Liver (tissue), 9 donors: ENCODE results near the gene ST3GAL2. TPM values are rescaled to one million over a fixed set of nuclear protein-coding genes. Genes with fewer than 3 reads are reported as not detected.
"Not testable (repeated sequence)": the region's sequence is repeated elsewhere in the genome, so short reads cannot be mapped to it uniquely, and the experiment has no call there.

Experiments
- DNase-seq: peaks from one replicate; pipeline ENCODE4 v3.0.0-alpha.2; 2017; ENCODE audit warnings: low spot score
- H3K27ac ChIP-seq, 2 donors: one replicate each; pipeline ENCODE4 v1.7.0; 2013; ENCODE audit warnings: inconsistent platforms in 2 of 2, low read length in 2 of 2, control low read depth in 1 of 2, low read depth in 1 of 2, mild to moderate bottlenecking in 1 of 2
- H3K27me3 ChIP-seq, 4 donors: one replicate each; pipeline versions ENCODE4 v1.6.1 to v1.7.0; 2013; ENCODE audit warnings: low read length in 3 of 4, inconsistent platforms in 1 of 4, mild to moderate bottlenecking in 1 of 4, moderate library complexity in 1 of 4; ENCODE audit not compliant: control insufficient read depth in 4 of 4, insufficient read depth in 4 of 4
- H3K36me3 ChIP-seq, 4 donors: one replicate each; pipeline versions ENCODE4 v1.6.1 to v1.7.0; 2013; ENCODE audit warnings: low read length in 3 of 4, mild to moderate bottlenecking in 3 of 4, low read depth in 1 of 4, moderate library complexity in 1 of 4; ENCODE audit not compliant: control insufficient read depth in 4 of 4, insufficient read depth in 3 of 4
- H3K4me1 ChIP-seq, 4 donors: one replicate each; pipeline versions ENCODE4 v1.6.1 to v1.7.0; 2013; ENCODE audit warnings: low read length in 3 of 4, mild to moderate bottlenecking in 3 of 4, moderate library complexity in 1 of 4; ENCODE audit not compliant: control insufficient read depth in 4 of 4, insufficient read depth in 4 of 4
- H3K4me3 ChIP-seq, 3 donors: one replicate each; pipeline versions ENCODE4 v1.6.1 to v1.7.0; 2013; ENCODE audit warnings: low read length in 3 of 3, control low read depth in 1 of 3, low read depth in 1 of 3, mild to moderate bottlenecking in 1 of 3
- H3K9ac ChIP-seq, 2 donors: one replicate each; pipeline ENCODE4 v1.7.0; 2013; ENCODE audit warnings: low read length in 2 of 2, mild to moderate bottlenecking in 2 of 2, moderate library complexity in 2 of 2, control low read depth in 1 of 2, low read depth in 1 of 2
- H3K9me3 ChIP-seq, 4 donors: one replicate each; pipeline versions ENCODE4 v1.6.1 to v1.7.0; 2013; ENCODE audit warnings: low read length in 3 of 4; ENCODE audit not compliant: control insufficient read depth in 4 of 4
- CTCF ChIP-seq: fragments of 150-350 bp; IDR thresholded peaks from 2 replicates; pipeline ENCODE4 v1.5.1; 2017; ENCODE audit warnings: improper control_type of control experiment, low read depth, low read length; ENCODE audit not compliant: missing input control
- GABPA ChIP-seq, 2 donors: IDR thresholded peaks in 1 of 2; conservative IDR thresholded peaks in 1 of 2; 2 replicates each; pipeline ENCODE4 v1.6.1; 2016; ENCODE audit warnings: antibody characterized with exemption in 2 of 2, mild to moderate bottlenecking in 1 of 2, moderate library complexity in 1 of 2
- HNF4A ChIP-seq, 2 donors: conservative IDR thresholded peaks; 2 replicates each; pipeline ENCODE4 v1.6.1; 2016; ENCODE audit warnings: antibody characterized with exemption in 2 of 2, mild to moderate bottlenecking in 2 of 2
- HNF4G ChIP-seq: IDR thresholded peaks from 2 replicates; pipeline ENCODE4 v1.6.1; 2016; ENCODE audit warnings: antibody characterized with exemption
- JUND ChIP-seq, 2 donors: IDR thresholded peaks; 2 replicates each; pipeline ENCODE4 v1.6.1; 2016; ENCODE audit warnings: antibody characterized with exemption in 2 of 2
- RAD21 ChIP-seq, 2 donors: IDR thresholded peaks; 2 replicates each; pipeline ENCODE4 v1.6.1; 2016; ENCODE audit warnings: antibody characterized with exemption in 2 of 2, mild to moderate bottlenecking in 2 of 2
- YY1 ChIP-seq: IDR thresholded peaks from 2 replicates; pipeline ENCODE4 v1.6.1; 2016; ENCODE audit warnings: antibody characterized with exemption, mild to moderate bottlenecking
- ZBTB33 ChIP-seq: IDR thresholded peaks from 2 replicates; pipeline ENCODE4 v1.6.1; 2016; ENCODE audit warnings: antibody characterized with exemption
- WGBS: extraction: QIAGEN DNeasy Blood & Tissue Kit; methylation state at CpG from one replicate; pipeline ENCODE4 v1.1.7; 2013; 5-methylcytosine and 5-hydroxymethylcytosine counted together
- polyA plus RNA-seq, 2 donors: library from polyadenylated mRNA; stranded (reverse) in 1 of 2; unstranded in 1 of 2; fragments of 200-250 nt in 1 of 2; fragments of >200 nt in 1 of 2; fragmentation: Nextera tagmentation in 1 of 2; extraction: Ambion mirVana in 1 of 2; gene quantifications; one replicate each; pipeline versions ENCODE4 v1.2.1 to v1.2.3, GENCODE V29; 2013 to 2015
- total RNA-seq, 2 donors: library from RNA; depleted of rRNA; stranded (reverse); fragments of >200 nt; gene quantifications; one replicate each; pipeline ENCODE4 v1.2.3, GENCODE V29; 2014
- donor health status: healthy.
- donor health status: healthy.
- donor health status: healthy.
- donor health status: healthy.
- donor health status: healthy.

The ST3GAL2 gene
- total and polyA plus RNA-seq, 4 donors = 3.9 to 53.1 (median 12.9) TPM

- peak; percentile 63 for TF ChIP-seq YY1
- peak in 1 of 2 donors; percentile 36 for TF ChIP-seq RAD21 (IDR thresholded peaks at IDR 0.05)
- no peak for TF ChIP-seq CTCF
- TF ChIP-seq GABPA (IDR thresholded peaks at IDR 0.05 in 1 of 2, conservative IDR thresholded peaks at IDR 0.05 in 1 of 2) = peak in 1 of 2 donors; percentile 48
- no peak for TF ChIP-seq JUND (IDR thresholded peaks at IDR 0.05)
- peak overlapping the region; percentile 97 to 100 for H3K27ac ChIP-seq
- no peak for DNase-seq
Observed at GRCh38 chr16:70453892-70454221, 15.0 kb upstream of the ST3GAL2 start.

GRCh38 chr16:70453117-70453891, 14.4 kb upstream of the ST3GAL2 start:
- peak overlapping the region in 1 of 2 donors; percentile 100 for H3K27ac ChIP-seq
- 98% methylated on average over 11 of the region's 11 CpGs for WGBS
- no peaks in the 10 kb centered on the region for H3K9me3 ChIP-seq
- DNase-seq = no peak
- no peaks in the 10 kb centered on the region for H3K27me3 ChIP-seq
- peak overlapping the region; percentile 79 to 97 (median 92) for H3K4me3 ChIP-seq
- H3K36me3 ChIP-seq = no peaks in the 10 kb centered on the region
- peak overlapping the region in 1 of 2 donors; percentile 52 for H3K9ac ChIP-seq
- peaks cover 2 to 17% (median 5%) of the 10 kb centered on the region in 4 donors for H3K4me1 ChIP-seq
- TF ChIP-seq JUND (IDR thresholded peaks at IDR 0.05) (no peak), YY1 (no peak), CTCF (no peak), HNF4A (conservative IDR thresholded peaks at IDR 0.05) (no peak), ZBTB33 (no peak), HNF4G (no peak), GABPA (IDR thresholded peaks at IDR 0.05 in 1 of 2, conservative IDR thresholded peaks at IDR 0.05 in 1 of 2) (no peak), RAD21 (IDR thresholded peaks at IDR 0.05) (no peak)

More at GRCh38 chr16:70453892-70454221, 15.0 kb upstream of the ST3GAL2 start:
- Histone ChIP-seq H3K9me3 (no peaks in the 10 kb centered on the region), H3K4me1 (peaks cover 2 to 17% (median 5%) of the 10 kb centered on the region in 4 donors), H3K4me3 (peak overlapping the region; percentile 79 to 97 (median 92)), H3K36me3 (no peaks in the 10 kb centered on the region), H3K9ac (peak overlapping the region; percentile 52 to 97), H3K27me3 (no peaks in the 10 kb centered on the region)
- WGBS = under 1% methylated on average over 8 of the region's 8 CpGs

GRCh38 chr16:70451004-70451340, 12.1 kb upstream of the ST3GAL2 start:
- not testable (repeated sequence) for H3K4me3 ChIP-seq, H3K9me3 ChIP-seq, DNase-seq, H3K36me3 ChIP-seq, H3K27me3 ChIP-seq, H3K27ac ChIP-seq, H3K9ac ChIP-seq
- H3K4me1 ChIP-seq = peaks cover 2 to 17% (median 4%) of the 10 kb centered on the region in 4 donors
- WGBS = 64% methylated on average over 25 of the region's 25 CpGs

- peaks cover 0 to 11% (median 4%) of the 10 kb centered on the region in 4 donors for H3K4me1 ChIP-seq
- not testable (repeated sequence) for H3K9me3 ChIP-seq, H3K27ac ChIP-seq, H3K27me3 ChIP-seq, DNase-seq, H3K9ac ChIP-seq, H3K4me3 ChIP-seq, H3K36me3 ChIP-seq
- WGBS = 80% methylated on average over 37 of the region's 37 CpGs
Observed at GRCh38 chr16:70450142-70451003, 11.5 kb upstream of the ST3GAL2 start.
